ENCODE results near the gene HRK.

GRCh38 chr12:116929885-116930284 is 48.6 kb upstream of the HRK start:
- TF ChIP-seq CTCF (IDR thresholded peaks at IDR 0.05) (no peak), EP300 (IDR thresholded peaks at IDR 0.05) (no peak), POLR2AphosphoS5 (IDR thresholded peaks at IDR 0.05) (no peak)

All from stomach (tissue), 4 donors.